Loucy (cell line): ENCODE measurements around the gene SMPDL3A.

Experiments used
- H2AFZ ChIP-seq: fragments of 200-600 bp; sonication (generic); 2 replicates; pipeline ENCODE4 v1.6.0; 2016; ENCODE audit warnings: antibody characterized with exemption, mild to moderate bottlenecking, low read length, moderate library complexity
- H3F3A ChIP-seq: fragments of 200-600 bp; 2 replicates; pipeline ENCODE4 v1.6.0; 2016; ENCODE audit warnings: antibody characterized with exemption, low read depth, mild to moderate bottlenecking
- H3K27me3 ChIP-seq: fragments of 200-600 bp; sonication (generic); 2 replicates; pipeline ENCODE4 v1.6.1; 2014; ENCODE audit warnings: low read length, mild to moderate bottlenecking; ENCODE audit not compliant: insufficient read depth, poor library complexity, severe bottlenecking
- H3K36me3 ChIP-seq: fragments of 200-600 bp; sonication (generic); 2 replicates; pipeline ENCODE4 v1.6.1; 2016; ENCODE audit warnings: low read length; ENCODE audit not compliant: insufficient read depth
- H3K4me1 ChIP-seq: fragments of 200-600 bp; sonication (generic); 2 replicates; pipeline ENCODE4 v1.5.1; 2014; ENCODE audit warnings: low read length, mild to moderate bottlenecking; ENCODE audit not compliant: insufficient read depth, poor library complexity, severe bottlenecking
- H3K4me2 ChIP-seq: fragments of 200-600 bp; sonication (generic); 2 replicates; pipeline ENCODE4 v1.6.0; 2014; ENCODE audit warnings: antibody characterized with exemption, low read length, low read depth, mild to moderate bottlenecking; ENCODE audit not compliant: poor library complexity, severe bottlenecking
- H3K4me3 ChIP-seq: fragments of 200-600 bp; sonication (generic); 2 replicates; pipeline ENCODE4 v1.5.1; 2014; ENCODE audit warnings: low read length, mild to moderate bottlenecking, mixed read lengths; ENCODE audit not compliant: poor library complexity, severe bottlenecking
- H3K79me2 ChIP-seq: fragments of 200-600 bp; sonication (generic); 2 replicates; pipeline ENCODE4 v1.6.1; 2014; ENCODE audit warnings: low read length; ENCODE audit not compliant: insufficient read depth
- H3K9ac ChIP-seq: fragments of 200-600 bp; sonication (generic); 2 replicates; pipeline ENCODE4 v1.6.0; 2014; ENCODE audit warnings: mild to moderate bottlenecking, low read depth, low read length, moderate library complexity; ENCODE audit not compliant: poor library complexity, severe bottlenecking
- H3K9me2 ChIP-seq: fragments of 200-600 bp; sonication (generic); replicated peaks from 2 replicates; pipeline ENCODE4 v1.6.1; 2016; ENCODE audit warnings: low read depth, low read length, mixed read lengths
- H3K9me3 ChIP-seq: fragments of 200-600 bp; sonication (generic); 2 replicates; pipeline ENCODE4 v1.6.1; 2014; ENCODE audit warnings: mild to moderate bottlenecking, antibody characterized with exemption, low read length, low read depth; ENCODE audit not compliant: insufficient read depth
- H4K20me1 ChIP-seq: fragments of 200-600 bp; sonication (generic); 2 replicates; pipeline ENCODE4 v1.6.0; 2014; ENCODE audit warnings: antibody characterized with exemption, low read length, mild to moderate bottlenecking; ENCODE audit not compliant: insufficient read depth, poor library complexity, severe bottlenecking
- CTCF ChIP-seq: fragments of 200-600 bp; sonication (generic); conservative IDR thresholded peaks from 2 replicates; pipeline ENCODE4 v1.5.1; 2014; ENCODE audit warnings: mild to moderate bottlenecking, antibody characterized with exemption, low read length
- EZH2phosphoT487 ChIP-seq: fragments of 200-600 bp; IDR thresholded peaks from 2 replicates; pipeline ENCODE4 v1.6.1; 2018; ENCODE audit warnings: antibody characterized with exemption, mild to moderate bottlenecking, moderate library complexity, borderline replicate concordance

Gene SMPDL3A

GRCh38 chr6:122810189-122810588, 21.1 kb downstream of the SMPDL3A start:
- no peaks in the 10 kb centered on the region for H4K20me1 ChIP-seq

GRCh38 chr6:122817358-122817757, 28.3 kb downstream of the SMPDL3A start:
- no peak overlapping the region for H3K9ac ChIP-seq
- H3K4me1 ChIP-seq: no peaks in the 10 kb centered on the region
- H3K9me3 ChIP-seq: no peaks in the 10 kb centered on the region
- H3F3A ChIP-seq: no peaks in the 10 kb centered on the region
- H3K4me3 ChIP-seq: no peak overlapping the region
- no peaks in the 10 kb centered on the region for H3K36me3 ChIP-seq
- H4K20me1 ChIP-seq: no peaks in the 10 kb centered on the region
- no peaks in the 10 kb centered on the region for H3K79me2 ChIP-seq
- H3K9me2 ChIP-seq: no peaks in the 10 kb centered on the region
- H3K27me3 ChIP-seq: no peaks in the 10 kb centered on the region
- H2AFZ ChIP-seq: no peak overlapping the region
- no peak overlapping the region for H3K4me2 ChIP-seq
- TF ChIP-seq EZH2phosphoT487 (no peak), CTCF (no peak)

More at GRCh38 chr6:122810189-122810588, 21.1 kb downstream of the SMPDL3A start:
- no peaks in the 10 kb centered on the region for H3K9me2 ChIP-seq
- no peaks in the 10 kb centered on the region for H3K27me3 ChIP-seq
- TF ChIP-seq EZH2phosphoT487 (no peak), CTCF (no peak)
- no peak overlapping the region for H3K4me2 ChIP-seq
- no peak overlapping the region for H3K4me3 ChIP-seq
- H3K36me3 ChIP-seq: no peaks in the 10 kb centered on the region
- H3F3A ChIP-seq: no peaks in the 10 kb centered on the region
- no peak overlapping the region for H2AFZ ChIP-seq
- no peaks in the 10 kb centered on the region for H3K4me1 ChIP-seq
- no peaks in the 10 kb centered on the region for H3K79me2 ChIP-seq
- no peaks in the 10 kb centered on the region for H3K9me3 ChIP-seq
- no peak overlapping the region for H3K9ac ChIP-seq

- Histone ChIP-seq H3F3A (no peaks in the 10 kb centered on the region), H2AFZ (no peak overlapping the region), H3K4me2 (no peak overlapping the region), H4K20me1 (no peaks in the 10 kb centered on the region), H3K4me3 (no peak overlapping the region), H3K9me3 (no peaks in the 10 kb centered on the region), H3K36me3 (no peaks in the 10 kb centered on the region), H3K27me3 (no peaks in the 10 kb centered on the region), H3K4me1 (no peaks in the 10 kb centered on the region), H3K79me2 (no peaks in the 10 kb centered on the region), H3K9me2 (no peaks in the 10 kb centered on the region), H3K9ac (no peak overlapping the region)
- TF ChIP-seq EZH2phosphoT487 (no peak), CTCF (no peak)
These were observed 28.7 kb downstream of the SMPDL3A start for GRCh38 chr6:122817766-122818165.
